Measurements from ENCODE around the gene ALOX12.

Gene ALOX12

GRCh38 chr17:7023576-7024401, 27.9 kb downstream of the ALOX12 start:
- peak; percentile 95 for DNase-seq

GRCh38 chr17:7024402-7024785, 28.5 kb downstream of the ALOX12 start:
- no peak for DNase-seq

GRCh38 chr17:7025245-7025644, 29.4 kb downstream of the ALOX12 start:
- no peak for DNase-seq

GRCh38 chr17:7026471-7027115, 30.7 kb downstream of the ALOX12 start:
- DNase-seq, result no peak

GRCh38 chr17:7027335-7027734, 31.5 kb downstream of the ALOX12 start:
- no peak for DNase-seq

- no peak for DNase-seq
These were observed 33.2 kb downstream of the ALOX12 start for GRCh38 chr17:7029096-7029495.

GRCh38 chr17:7029659-7030058, 33.8 kb downstream of the ALOX12 start:
- peak; percentile 57 for DNase-seq

GRCh38 chr17:7034955-7035590, 39.2 kb downstream of the ALOX12 start:
- no peak for DNase-seq

GRCh38 chr17:7035591-7036368, 39.9 kb downstream of the ALOX12 start, which contains the start of gene SLC16A13:
TSS of gene SLC16A13 (plus strand) at chr17:7036015. CDS start at chr17:7036383, 368 bp downstream.
- peak; percentile 98 for DNase-seq

- no peak for DNase-seq
These were observed 42.4 kb downstream of the ALOX12 start for GRCh38 chr17:7038025-7038862.

GRCh38 chr17:7039832-7040231, 44.0 kb downstream of the ALOX12 start:
- DNase-seq, result no peak

GRCh38 chr17:7041607-7042500, 46.0 kb downstream of the ALOX12 start:
- peak; percentile 34 for DNase-seq

GRCh38 chr17:7042501-7043181, 46.8 kb downstream of the ALOX12 start:
- DNase-seq, result peak; percentile 55

- no peak for DNase-seq
These were observed 47.3 kb downstream of the ALOX12 start for GRCh38 chr17:7043182-7043496.

- peak; percentile 48 for DNase-seq
These were observed 47.8 kb downstream of the ALOX12 start, which contains the start of gene SLC16A11 for GRCh38 chr17:7043497-7044198. TSS of gene SLC16A11 (minus strand) at chr17:7044092. CDS start at chr17:7043513, 579 bp downstream.

- no peak for DNase-seq
These were observed 49.8 kb downstream of the ALOX12 start for GRCh38 chr17:7045492-7046126.

GRCh38 chr17:7046127-7046724, 50.4 kb downstream of the ALOX12 start:
- peak; percentile 28 for DNase-seq

GRCh38 chr17:7046725-7047397, 51.0 kb downstream of the ALOX12 start:
- peak; percentile 58 for DNase-seq
